Caco-2 (cell line): ENCODE data around the gene SLC2A13. TPM values are rescaled to one million over a fixed set of nuclear protein-coding genes. Genes with fewer than 3 reads are reported as not detected.
"Not testable (repeated sequence)": the region's sequence is repeated elsewhere in the genome, so short reads cannot be mapped to it uniquely, and the experiment has no call there.

ENCODE experiments used
- BruUV-seq: library from RNA; stranded (reverse); fragments of 400-500 nt; replicated peaks from 2 replicates; lab custom pipeline; 2021; lab: Mats Ljungman, UMichigan
- CTCF ChIA-PET: fragments of 300-600 bp; sonication (Branson Sonifier 250); formaldehyde crosslinking; loops from one replicate; lab custom pipeline; 2022; ENCODE audit warnings: antibody characterized with exemption; lab: Charles Lee
- POLR2A ChIA-PET: fragments of 300-600 bp; sonication (Branson Sonifier 250); formaldehyde crosslinking; loops from one replicate; lab custom pipeline; 2022; ENCODE audit warnings: antibody characterized with exemption; lab: Charles Lee
- DNase-seq, 2 experiments: peaks; one replicate each; pipeline versions ENCODE4 v3.0.0 to v3.0.0-alpha.2; 2020 to 2022
- H3K27me3 ChIP-seq: replicated peaks from 2 replicates; pipeline ENCODE4 v1.6.0; 2011; ENCODE audit warnings: low read length; ENCODE audit not compliant: control insufficient read depth, insufficient read depth
- H3K36me3 ChIP-seq: 2 replicates; pipeline ENCODE4 v1.5.1; 2011; ENCODE audit warnings: low read length; ENCODE audit not compliant: control insufficient read depth, insufficient read depth
- H3K4me1 ChIP-seq: fragments of 250-450 bp; sonication (Bioruptor Pico); 2 replicates; pipeline ENCODE4 v1.5.1; 2020; ENCODE audit warnings: mild to moderate bottlenecking
- H3K4me3 ChIP-seq: 2 replicates; pipeline ENCODE4 v1.5.1; 2011; ENCODE audit warnings: low read depth, mild to moderate bottlenecking, control low read depth, low read length
- H3K9me3 ChIP-seq: fragments of 250-450 bp; sonication (Bioruptor Pico); 2 replicates; pipeline ENCODE4 v1.5.1; 2020; ENCODE audit warnings: mild to moderate bottlenecking, moderate library complexity
- H3K27ac Mint-ChIP-seq: one replicate; pipeline ENCODE4 v1.8.0; 2022; ENCODE audit warnings: mixed read lengths; ENCODE audit not compliant: unreplicated experiment
- H3K27me3 Mint-ChIP-seq: one replicate; pipeline ENCODE4 v1.8.0; 2022; ENCODE audit warnings: mixed read lengths; ENCODE audit not compliant: insufficient read depth, unreplicated experiment
- H3K36me3 Mint-ChIP-seq: one replicate; pipeline ENCODE4 v1.8.0; 2022; ENCODE audit warnings: mild to moderate bottlenecking, mixed read lengths; ENCODE audit not compliant: insufficient read depth, unreplicated experiment
- H3K4me1 Mint-ChIP-seq: one replicate; pipeline ENCODE4 v1.8.0; 2022; ENCODE audit warnings: low read depth, mixed read lengths; ENCODE audit not compliant: unreplicated experiment
- H3K4me3 Mint-ChIP-seq: one replicate; pipeline ENCODE4 v1.8.0; 2022; ENCODE audit warnings: mild to moderate bottlenecking, moderate library complexity, mixed read lengths; ENCODE audit not compliant: unreplicated experiment
- H3K9me3 Mint-ChIP-seq: one replicate; pipeline ENCODE4 v1.8.0; 2022; ENCODE audit warnings: mixed read lengths; ENCODE audit not compliant: unreplicated experiment
- intact Hi-C: fragments of 100-400 bp; cut with micrococcal nuclease; formaldehyde crosslinking; loops from one replicate; pipeline ENCODE4 v1.10.0; 2022; ENCODE audit not compliant: unreplicated experiment
- total RNA-seq: library from RNA; stranded (reverse); gene quantifications from 2 replicates; pipeline ENCODE4 v1.2.3, GENCODE V29; 2022
- TF ChIP-seq, protein P1 (sequence below), 2 experiments: fragments of 200-600 bp in 1 of 2; IDR thresholded peaks; 1 replicate in 1 of 2; 2 replicates in 1 of 2; pipeline versions ENCODE4 v1.5.1 to v1.8.0; 2011 to 2022; ENCODE audit warnings: antibody characterized with exemption in 1 of 2, control low read depth in 1 of 2, inconsistent platforms in 1 of 2, low read depth in 1 of 2, low read length in 1 of 2, mild to moderate bottlenecking in 1 of 2, moderate library complexity in 1 of 2; ENCODE audit not compliant: insufficient read depth in 1 of 2, severe bottlenecking in 1 of 2, unreplicated experiment in 1 of 2

SLC2A13 gene
- total RNA-seq, 1 experiment from 2014 or later, result 3.0 TPM

DNA sequence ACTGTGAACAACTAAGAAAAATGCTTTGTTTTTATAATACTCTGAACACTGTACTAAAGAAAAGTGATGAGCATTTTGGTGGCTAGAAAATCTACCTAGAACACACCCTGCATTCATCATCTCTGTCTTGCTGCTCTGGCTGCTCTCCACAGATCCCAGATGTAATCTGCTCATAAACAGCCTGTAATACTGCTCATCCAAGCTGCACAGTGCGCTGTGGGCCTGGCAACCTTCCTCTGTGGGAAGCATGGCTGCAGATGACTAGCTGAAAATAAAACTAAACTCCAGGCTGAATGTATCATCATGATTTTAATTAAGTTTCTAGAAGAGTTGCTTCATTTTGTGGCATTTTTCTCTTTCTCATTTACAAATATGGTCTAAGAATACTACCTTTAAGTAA is 200.7 kb downstream of the SLC2A13 start:
- Mint-ChIP-seq H3K36me3 (no peaks in the 10 kb centered on the region), H3K4me3 (no peak overlapping the region), H3K27ac (no peak overlapping the region), H3K9me3 (no peaks in the 10 kb centered on the region), H3K4me1 (no peaks in the 10 kb centered on the region), H3K27me3 (no peaks in the 10 kb centered on the region)
- H3K27me3 ChIP-seq, result no peaks in the 10 kb centered on the region
- intact Hi-C loops, result no loop called here
- TF ChIP-seq, protein P1, sequence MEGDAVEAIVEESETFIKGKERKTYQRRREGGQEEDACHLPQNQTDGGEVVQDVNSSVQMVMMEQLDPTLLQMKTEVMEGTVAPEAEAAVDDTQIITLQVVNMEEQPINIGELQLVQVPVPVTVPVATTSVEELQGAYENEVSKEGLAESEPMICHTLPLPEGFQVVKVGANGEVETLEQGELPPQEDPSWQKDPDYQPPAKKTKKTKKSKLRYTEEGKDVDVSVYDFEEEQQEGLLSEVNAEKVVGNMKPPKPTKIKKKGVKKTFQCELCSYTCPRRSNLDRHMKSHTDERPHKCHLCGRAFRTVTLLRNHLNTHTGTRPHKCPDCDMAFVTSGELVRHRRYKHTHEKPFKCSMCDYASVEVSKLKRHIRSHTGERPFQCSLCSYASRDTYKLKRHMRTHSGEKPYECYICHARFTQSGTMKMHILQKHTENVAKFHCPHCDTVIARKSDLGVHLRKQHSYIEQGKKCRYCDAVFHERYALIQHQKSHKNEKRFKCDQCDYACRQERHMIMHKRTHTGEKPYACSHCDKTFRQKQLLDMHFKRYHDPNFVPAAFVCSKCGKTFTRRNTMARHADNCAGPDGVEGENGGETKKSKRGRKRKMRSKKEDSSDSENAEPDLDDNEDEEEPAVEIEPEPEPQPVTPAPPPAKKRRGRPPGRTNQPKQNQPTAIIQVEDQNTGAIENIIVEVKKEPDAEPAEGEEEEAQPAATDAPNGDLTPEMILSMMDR (IDR thresholded peaks at IDR 0.05; ENCODE audit: insufficient read depth in 1 of 2, low read depth in 1 of 2, low read length in 1 of 2, severe bottlenecking in 1 of 2, unreplicated experiment in 1 of 2), result no peak
- no peaks in the 10 kb centered on the region for H3K4me1 ChIP-seq
- POLR2A ChIA-PET, result no interaction called here
- no peaks in the 10 kb centered on the region for H3K36me3 ChIP-seq
- BruUV-seq, result no TSS peak
- no peaks in the 10 kb centered on the region for H3K9me3 ChIP-seq
- CTCF ChIA-PET, result no interaction called here
- DNase-seq, result no peak
- no peak overlapping the region for H3K4me3 ChIP-seq

DNA sequence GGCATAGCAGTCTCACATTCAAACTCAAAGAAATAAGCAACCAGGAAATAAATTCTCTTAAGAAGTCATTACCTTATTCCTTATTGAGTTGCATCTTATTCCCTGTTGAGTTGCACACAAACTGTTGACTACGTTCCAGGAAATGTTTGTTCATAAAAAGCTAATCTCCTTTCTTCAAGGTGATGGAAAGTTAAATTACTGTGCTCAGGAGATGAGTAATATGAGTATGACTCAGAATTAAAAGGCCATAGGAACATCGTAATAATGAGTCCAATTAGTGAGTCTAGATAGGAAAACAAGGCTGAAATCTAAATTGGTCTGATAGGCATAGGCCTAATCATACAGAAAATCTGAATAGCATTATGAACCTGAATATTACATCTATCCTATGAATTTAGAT is 203.1 kb downstream of the SLC2A13 start:
- H3K27me3 Mint-ChIP-seq, result no peaks in the 10 kb centered on the region

DNA sequence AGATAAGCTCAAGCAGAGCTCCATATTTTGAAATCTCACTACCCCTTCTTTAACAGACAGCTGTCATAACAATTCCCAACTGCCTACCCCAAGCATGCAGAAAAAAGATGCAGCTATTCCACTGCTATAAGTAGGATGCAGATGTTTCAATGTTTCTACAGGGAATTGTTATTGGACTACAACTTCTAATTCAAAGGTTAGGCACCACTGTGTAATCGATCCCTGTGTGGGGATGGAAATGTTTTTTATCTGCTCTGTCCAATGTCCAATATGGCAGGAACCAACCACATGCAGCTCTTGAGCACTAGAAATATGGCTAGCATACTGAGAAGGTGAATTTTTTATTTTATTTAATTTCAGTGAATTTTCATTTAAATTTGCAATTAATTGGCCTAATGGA is 208.6 kb downstream of the SLC2A13 start:
- Histone ChIP-seq H3K27me3 (no peaks in the 10 kb centered on the region), H3K36me3 (no peaks in the 10 kb centered on the region), H3K4me3 (no peak overlapping the region), H3K4me1 (no peaks in the 10 kb centered on the region), H3K9me3 (peaks cover 12% of the 10 kb centered on the region; the same call in 1 of the 2 replicates)
- TF ChIP-seq, protein P1 (IDR thresholded peaks at IDR 0.05; ENCODE audit: insufficient read depth in 1 of 2, low read depth in 1 of 2, low read length in 1 of 2, severe bottlenecking in 1 of 2, unreplicated experiment in 1 of 2), result no peak
- Mint-ChIP-seq H3K9me3 (peaks cover 10% of the 10 kb centered on the region), H3K36me3 (peaks cover 5% of the 10 kb centered on the region), H3K27ac (no peak overlapping the region), H3K4me3 (no peak overlapping the region), H3K4me1 (no peaks in the 10 kb centered on the region), H3K27me3 (no peaks in the 10 kb centered on the region)
- CTCF ChIA-PET, result no interaction called here
- intact Hi-C loops, result no loop called here
- POLR2A ChIA-PET, result no interaction called here
- no TSS peak for BruUV-seq
- DNase-seq, result no peak

More for the DNA sequence above, 203.1 kb downstream of the SLC2A13 start:
- ChIA-PET CTCF (no interaction called here), POLR2A (no interaction called here)
- no peaks in the 10 kb centered on the region for H3K27me3 ChIP-seq
- H3K36me3 ChIP-seq, result no peaks in the 10 kb centered on the region
- H3K9me3 ChIP-seq, result no peaks in the 10 kb centered on the region
- TF ChIP-seq, protein P1 (IDR thresholded peaks at IDR 0.05; ENCODE audit: insufficient read depth in 1 of 2, low read depth in 1 of 2, low read length in 1 of 2, severe bottlenecking in 1 of 2, unreplicated experiment in 1 of 2), result no peak
- H3K4me1 Mint-ChIP-seq, result no peaks in the 10 kb centered on the region
- DNase-seq, result no peak
- no peaks in the 10 kb centered on the region for H3K36me3 Mint-ChIP-seq
- intact Hi-C loops, result no loop called here
- H3K4me3 Mint-ChIP-seq, result no peak overlapping the region
- H3K4me3 ChIP-seq, result no peak overlapping the region
- no TSS peak for BruUV-seq
- no peak overlapping the region for H3K27ac Mint-ChIP-seq
- H3K4me1 ChIP-seq, result no peaks in the 10 kb centered on the region
- no peaks in the 10 kb centered on the region for H3K9me3 Mint-ChIP-seq

DNA sequence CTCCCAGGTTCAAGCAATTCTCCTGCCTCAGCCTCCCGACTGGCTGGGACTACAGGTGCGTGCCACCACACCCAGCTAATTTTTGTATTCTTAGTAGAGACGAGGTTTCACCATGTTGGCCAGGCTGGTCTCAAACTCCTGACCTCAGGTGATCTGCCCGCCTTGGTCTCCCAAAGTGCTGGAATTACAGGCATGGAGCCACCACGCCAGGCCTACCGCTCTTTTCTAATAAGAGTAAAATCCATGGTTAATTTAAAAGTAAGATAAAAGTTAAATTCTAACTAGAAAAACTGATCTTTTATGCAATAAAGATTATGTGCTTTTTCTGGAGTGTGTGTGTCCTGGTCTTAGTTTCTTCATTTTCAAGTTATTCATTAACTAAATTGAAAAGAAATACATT is 212.5 kb downstream of the SLC2A13 start:
- POLR2A ChIA-PET, BruUV-seq: not testable (repeated sequence)

More for the DNA sequence above, 212.5 kb downstream of the SLC2A13 start:
- CTCF ChIA-PET, H3K4me1 ChIP-seq, H3K27me3 Mint-ChIP-seq, H3K9me3 Mint-ChIP-seq, H3K36me3 ChIP-seq, H3K4me3 ChIP-seq, intact Hi-C loops, H3K4me1 Mint-ChIP-seq, H3K27me3 ChIP-seq, H3K27ac Mint-ChIP-seq, H3K36me3 Mint-ChIP-seq, H3K4me3 Mint-ChIP-seq, DNase-seq: not testable (repeated sequence)
- peaks cover 12% of the 10 kb centered on the region; the same call in 1 of the 2 replicates for H3K9me3 ChIP-seq
